ENCODE data around the gene ERCC2.

- TF ChIP-seq CTCF (optimal IDR thresholded peaks at IDR 0.05 in 1 of 3, IDR thresholded peaks at IDR 0.05 in 1 of 3, conservative IDR thresholded peaks at IDR 0.05 in 1 of 3; ENCODE audit: extremely low read depth in 1 of 3, insufficient read depth in 2 of 3, low read length in 3 of 3) (no peak), EZH2 (IDR thresholded peaks at IDR 0.05; ENCODE audit: low read length) (no peak)
Measured at GRCh38 chr19:45419895-45420294, 49.5 kb upstream of the ERCC2 start.

All from keratinocyte (primary cell).